ENCODE results near the gene CDH4.

The CDH4 gene

GRCh38 chr20:61965606-61966491, 713.8 kb downstream of the CDH4 start:
- no peak for DNase-seq (ENCODE audit: low read depth)
- TF ChIP-seq CTCF (IDR thresholded peaks at IDR 0.05; ENCODE audit: control insufficient read depth, extremely low read depth, insufficient read depth) = no peak
- no peak overlapping the region for H3K4me3 ChIP-seq (ENCODE audit: low read depth, low read length)

GRCh38 chr20:61966492-61967244, 714.6 kb downstream of the CDH4 start:
- no peak for DNase-seq (ENCODE audit: low read depth)
- H3K4me3 ChIP-seq (ENCODE audit: low read depth, low read length) = no peak overlapping the region
- no peak for TF ChIP-seq CTCF (IDR thresholded peaks at IDR 0.05; ENCODE audit: control insufficient read depth, extremely low read depth, insufficient read depth)

GRCh38 chr20:61967300-61967699, 715.2 kb downstream of the CDH4 start:
- no peak for TF ChIP-seq CTCF (IDR thresholded peaks at IDR 0.05; ENCODE audit: control insufficient read depth, extremely low read depth, insufficient read depth)
- DNase-seq (ENCODE audit: low read depth) = no peak
- H3K4me3 ChIP-seq (ENCODE audit: low read depth, low read length) = no peak overlapping the region

GRCh38 chr20:61968036-61968810, 716.2 kb downstream of the CDH4 start:
- TF ChIP-seq CTCF (IDR thresholded peaks at IDR 0.05; ENCODE audit: control insufficient read depth, extremely low read depth, insufficient read depth) = no peak
- DNase-seq (ENCODE audit: low read depth) = no peak
- H3K4me3 ChIP-seq (ENCODE audit: low read depth, low read length) = no peak overlapping the region

GRCh38 chr20:61968932-61969331, 716.9 kb downstream of the CDH4 start:
- no peak for DNase-seq (ENCODE audit: low read depth)
- TF ChIP-seq CTCF (IDR thresholded peaks at IDR 0.05; ENCODE audit: control insufficient read depth, extremely low read depth, insufficient read depth) = no peak
- H3K4me3 ChIP-seq (ENCODE audit: low read depth, low read length) = no peak overlapping the region

- no peak for DNase-seq (ENCODE audit: low read depth)
- H3K4me3 ChIP-seq (ENCODE audit: low read depth, low read length) = no peak overlapping the region
- no peak for TF ChIP-seq CTCF (IDR thresholded peaks at IDR 0.05; ENCODE audit: control insufficient read depth, extremely low read depth, insufficient read depth)
Measured at GRCh38 chr20:61969806-61970205, 717.7 kb downstream of the CDH4 start.

Measured in LNCaP clone FGC (cell line).